SK-N-SH treated with all-trans-retinoic acid at 6 μM for 48 hours (cell line): Measurements from ENCODE around the gene GRID1.

Source experiments
- ATAC-seq: fragments of 200-7000 bp; cut with Tn5 transposase; 3 replicates; pipeline ENCODE4 v1.9.1; 2020; ENCODE audit warnings: mild to moderate bottlenecking, moderate library complexity
- ARNTL ChIP-seq: fragments of 450-650 bp; formaldehyde crosslinking; IDR thresholded peaks from 2 replicates; pipeline ENCODE4 v1.5.0; 2020; ENCODE audit warnings: low read depth, mild to moderate bottlenecking, moderate library complexity, borderline replicate concordance
- BACH2 ChIP-seq: fragments of 250-450 bp; sonication (Bioruptor Pico); IDR thresholded peaks from 2 replicates; pipeline ENCODE4 v1.9.0; 2021; ENCODE audit warnings: mild to moderate bottlenecking, borderline replicate concordance
- CSDC2 ChIP-seq: fragments of 250-450 bp; sonication (Bioruptor Pico); IDR thresholded peaks from 2 replicates; pipeline ENCODE4 v1.5.0; 2020; ENCODE audit warnings: mild to moderate bottlenecking, moderate library complexity
- ESRRG ChIP-seq: fragments of 250-450 bp; sonication (Bioruptor Pico); IDR thresholded peaks from 2 replicates; pipeline ENCODE4 v1.6.1; 2021; ENCODE audit warnings: mild to moderate bottlenecking
- GLIS3 ChIP-seq: fragments of 250-450 bp; sonication (Bioruptor Pico); IDR thresholded peaks from 2 replicates; pipeline ENCODE4 v1.5.0; 2020; ENCODE audit warnings: mild to moderate bottlenecking, moderate library complexity
- ISL1 ChIP-seq: fragments of 250-450 bp; sonication (Bioruptor Pico); IDR thresholded peaks from 2 replicates; pipeline ENCODE4 v2.1.2; 2022; ENCODE audit warnings: mild to moderate bottlenecking, moderate library complexity
- OSR1 ChIP-seq: fragments of 250-450 bp; sonication (Bioruptor Pico); IDR thresholded peaks from 2 replicates; pipeline ENCODE4 v1.8.0; 2022; ENCODE audit warnings: moderate library complexity, mild to moderate bottlenecking, inconsistent platforms
- PPARA ChIP-seq: fragments of 250-450 bp; sonication (Bioruptor Pico); IDR thresholded peaks from 2 replicates; pipeline ENCODE4 v1.5.0; 2020; ENCODE audit warnings: mild to moderate bottlenecking, borderline replicate concordance
- RARB ChIP-seq: fragments of 250-450 bp; sonication (Bioruptor Pico); IDR thresholded peaks from 2 replicates; pipeline ENCODE4 v1.8.0; 2021; ENCODE audit warnings: mild to moderate bottlenecking, moderate library complexity
- SNAI2 ChIP-seq: fragments of 250-450 bp; sonication (Bioruptor Pico); IDR thresholded peaks from 2 replicates; pipeline ENCODE4 v1.5.0; 2020; ENCODE audit warnings: mild to moderate bottlenecking, moderate library complexity
- TCF4 ChIP-seq: fragments of 250-450 bp; sonication (Bioruptor Pico); IDR thresholded peaks from 2 replicates; pipeline ENCODE4 v1.8.0; 2021; ENCODE audit warnings: mild to moderate bottlenecking, moderate library complexity, borderline replicate concordance
- TOX ChIP-seq: fragments of 250-450 bp; sonication (Bioruptor Pico); IDR thresholded peaks from 2 replicates; pipeline ENCODE4 v1.8.0; 2021; ENCODE audit warnings: mild to moderate bottlenecking, moderate library complexity, borderline replicate concordance
- ZC3H10 ChIP-seq: fragments of 250-450 bp; sonication (Bioruptor Pico); IDR thresholded peaks from 2 replicates; pipeline ENCODE4 v1.5.1; 2021; ENCODE audit warnings: mild to moderate bottlenecking, moderate library complexity
- ZFP3 ChIP-seq: fragments of 250-450 bp; sonication (Bioruptor Pico); IDR thresholded peaks from 2 replicates; pipeline ENCODE4 v1.5.0; 2020; ENCODE audit warnings: mild to moderate bottlenecking, moderate library complexity
- ZFP30 ChIP-seq: fragments of 450-650 bp; formaldehyde crosslinking; IDR thresholded peaks from 2 replicates; pipeline ENCODE4 v1.5.0; 2022; ENCODE audit warnings: mild to moderate bottlenecking, moderate library complexity
- ZNF565 ChIP-seq: fragments of 450-650 bp; formaldehyde crosslinking; conservative IDR thresholded peaks from 2 replicates; pipeline ENCODE4 v1.5.0; 2020; ENCODE audit warnings: low read depth, mild to moderate bottlenecking, moderate library complexity
- ZNF70 ChIP-seq: fragments of 450-650 bp; formaldehyde crosslinking; IDR thresholded peaks from 2 replicates; pipeline ENCODE4 v1.5.0; 2020; ENCODE audit warnings: mild to moderate bottlenecking, moderate library complexity
- ZNF8 ChIP-seq: fragments of 450-650 bp; formaldehyde crosslinking; IDR thresholded peaks from 2 replicates; pipeline ENCODE4 v1.5.0; 2020; ENCODE audit warnings: mild to moderate bottlenecking, moderate library complexity
- TF ChIP-seq, protein P1 (sequence below): fragments of 250-450 bp; sonication (Bioruptor Pico); IDR thresholded peaks from 2 replicates; pipeline ENCODE4 v1.8.0; 2020; ENCODE audit warnings: mild to moderate bottlenecking, moderate library complexity, borderline replicate concordance
- TF ChIP-seq, protein P2 (sequence below): fragments of 250-450 bp; sonication (Bioruptor Pico); IDR thresholded peaks from 2 replicates; pipeline ENCODE4 v1.5.1; 2020; ENCODE audit warnings: low read depth, mild to moderate bottlenecking, moderate library complexity
- TF ChIP-seq, protein P3 (sequence below): fragments of 250-450 bp; sonication (Bioruptor Pico); IDR thresholded peaks from 2 replicates; pipeline ENCODE4 v1.5.1; 2021; ENCODE audit warnings: mild to moderate bottlenecking, moderate library complexity
- TF ChIP-seq, protein P4 (sequence below): fragments of 250-450 bp; sonication (Bioruptor Pico); IDR thresholded peaks from 2 replicates; pipeline ENCODE4 v1.5.0; 2020; ENCODE audit warnings: mild to moderate bottlenecking, moderate library complexity
- TF ChIP-seq, protein P5 (sequence below): fragments of 250-450 bp; sonication (Bioruptor Pico); IDR thresholded peaks from 2 replicates; pipeline ENCODE4 v1.8.0; 2021; ENCODE audit warnings: low read depth, mild to moderate bottlenecking, moderate library complexity, borderline replicate concordance

The GRID1 gene

DNA sequence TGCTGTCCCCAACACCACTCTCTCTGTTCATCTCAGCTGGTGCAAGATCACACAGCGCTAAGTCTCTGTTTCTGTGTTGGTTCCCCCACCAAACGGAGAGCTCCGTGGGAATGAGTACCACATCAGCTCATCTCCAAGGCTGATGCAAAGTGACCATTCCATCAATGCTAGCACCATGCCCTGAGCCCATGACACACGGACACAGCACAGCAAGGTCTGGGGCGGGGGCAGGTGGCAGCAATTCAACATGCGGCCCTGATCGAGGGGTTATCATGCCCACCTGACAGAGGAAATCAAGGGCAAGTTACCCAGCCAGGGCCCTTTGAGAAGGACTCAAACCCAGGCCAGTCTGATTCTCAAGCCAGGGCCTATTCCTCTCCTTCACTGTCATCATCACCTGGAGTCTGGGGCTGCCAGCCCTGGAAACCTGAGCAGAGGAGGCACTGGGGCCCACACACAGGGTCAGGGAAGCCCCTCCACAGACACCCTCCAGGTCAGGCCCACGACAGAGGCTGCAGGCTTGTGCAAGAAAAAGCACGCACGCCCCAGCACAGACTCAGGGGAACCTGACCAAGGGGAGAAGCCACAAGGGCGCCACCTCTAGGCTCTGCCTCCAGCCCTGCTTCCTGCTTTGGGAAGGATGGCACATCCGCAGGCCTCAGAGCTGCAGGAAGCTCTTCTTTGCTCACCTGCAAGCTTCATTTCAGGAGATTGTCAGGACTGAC, 74.8 kb downstream of the GRID1 start:
- TF ChIP-seq ISL1 (CRISPR knock-in tag) (no peak), OSR1 (no peak), GLIS3 (CRISPR knock-in tag) (no peak), ZFP30 (CRISPR knock-in tag) (no peak), BACH2 (CRISPR knock-in tag) (no peak), ZNF8 (CRISPR knock-in tag) (no peak), TCF4 (CRISPR knock-in tag) (no peak), CSDC2 (CRISPR knock-in tag) (no peak), ARNTL (no peak), ZNF565 (CRISPR knock-in tag) (no peak)
- TF ChIP-seq, protein P1, sequence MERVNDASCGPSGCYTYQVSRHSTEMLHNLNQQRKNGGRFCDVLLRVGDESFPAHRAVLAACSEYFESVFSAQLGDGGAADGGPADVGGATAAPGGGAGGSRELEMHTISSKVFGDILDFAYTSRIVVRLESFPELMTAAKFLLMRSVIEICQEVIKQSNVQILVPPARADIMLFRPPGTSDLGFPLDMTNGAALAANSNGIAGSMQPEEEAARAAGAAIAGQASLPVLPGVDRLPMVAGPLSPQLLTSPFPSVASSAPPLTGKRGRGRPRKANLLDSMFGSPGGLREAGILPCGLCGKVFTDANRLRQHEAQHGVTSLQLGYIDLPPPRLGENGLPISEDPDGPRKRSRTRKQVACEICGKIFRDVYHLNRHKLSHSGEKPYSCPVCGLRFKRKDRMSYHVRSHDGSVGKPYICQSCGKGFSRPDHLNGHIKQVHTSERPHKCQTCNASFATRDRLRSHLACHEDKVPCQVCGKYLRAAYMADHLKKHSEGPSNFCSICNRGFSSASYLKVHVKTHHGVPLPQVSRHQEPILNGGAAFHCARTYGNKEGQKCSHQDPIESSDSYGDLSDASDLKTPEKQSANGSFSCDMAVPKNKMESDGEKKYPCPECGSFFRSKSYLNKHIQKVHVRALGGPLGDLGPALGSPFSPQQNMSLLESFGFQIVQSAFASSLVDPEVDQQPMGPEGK, result no peak
- TF ChIP-seq, protein P2, sequence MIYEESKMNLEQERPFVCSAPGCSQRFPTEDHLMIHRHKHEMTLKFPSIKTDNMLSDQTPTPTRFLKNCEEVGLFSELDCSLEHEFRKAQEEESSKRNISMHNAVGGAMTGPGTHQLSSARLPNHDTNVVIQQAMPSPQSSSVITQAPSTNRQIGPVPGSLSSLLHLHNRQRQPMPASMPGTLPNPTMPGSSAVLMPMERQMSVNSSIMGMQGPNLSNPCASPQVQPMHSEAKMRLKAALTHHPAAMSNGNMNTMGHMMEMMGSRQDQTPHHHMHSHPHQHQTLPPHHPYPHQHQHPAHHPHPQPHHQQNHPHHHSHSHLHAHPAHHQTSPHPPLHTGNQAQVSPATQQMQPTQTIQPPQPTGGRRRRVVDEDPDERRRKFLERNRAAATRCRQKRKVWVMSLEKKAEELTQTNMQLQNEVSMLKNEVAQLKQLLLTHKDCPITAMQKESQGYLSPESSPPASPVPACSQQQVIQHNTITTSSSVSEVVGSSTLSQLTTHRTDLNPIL (CRISPR knock-in tag), result no peak
- no peak for ATAC-seq

DNA sequence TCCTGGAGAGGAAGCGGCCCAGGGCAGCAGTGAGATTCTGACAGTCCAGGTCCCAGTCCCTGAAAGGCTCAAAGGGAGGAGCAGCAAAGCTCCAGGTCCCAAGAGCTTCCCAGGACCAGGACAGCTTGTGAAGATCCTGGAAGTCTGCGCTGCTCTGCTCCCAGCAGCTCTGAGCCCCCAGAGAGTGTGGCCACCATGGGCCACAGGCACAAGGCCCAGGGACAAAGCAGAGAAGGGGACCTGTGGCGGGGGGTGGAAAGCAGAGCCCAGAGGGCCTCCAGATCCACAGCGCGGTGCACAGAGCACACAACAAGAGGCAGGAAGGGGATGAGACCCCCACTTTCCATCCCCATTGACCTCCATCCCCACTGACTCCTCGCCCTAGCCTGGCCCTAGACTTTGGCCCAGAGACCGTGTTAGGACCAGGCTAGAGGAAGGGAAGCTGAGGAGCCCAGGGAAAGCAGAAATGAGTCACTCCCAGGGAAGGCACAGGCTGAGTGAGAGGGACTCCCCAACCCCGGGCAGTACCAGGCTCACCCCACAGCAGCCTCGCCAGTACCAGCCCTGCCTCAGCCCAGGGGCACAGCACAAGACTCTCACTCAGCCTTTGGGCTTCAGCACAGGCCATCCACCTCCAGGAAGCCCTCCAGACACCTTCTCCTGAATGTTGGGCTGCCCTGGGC, 75.5 kb downstream of the GRID1 start:
- no peak for ATAC-seq

DNA sequence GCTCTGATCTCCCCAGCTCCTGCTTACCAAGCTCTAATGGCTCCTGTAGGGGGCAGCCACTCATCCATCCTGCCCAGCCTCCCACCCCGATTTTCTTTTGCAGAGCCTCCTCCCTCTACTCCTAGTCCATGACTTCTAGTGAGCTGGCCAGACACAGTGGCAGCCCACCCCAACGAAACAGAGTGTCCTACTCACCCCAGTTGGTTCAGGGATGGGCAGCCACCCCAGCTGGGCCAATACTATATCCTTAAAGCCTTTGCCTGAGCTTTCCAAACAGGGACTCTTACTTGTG, 77.1 kb downstream of the GRID1 start:
- TF ChIP-seq PPARA (no peak), OSR1 (no peak), ARNTL (no peak), ZNF70 (CRISPR knock-in tag) (no peak), RARB (no peak), SNAI2 (no peak), ZFP3 (CRISPR knock-in tag) (no peak), TCF4 (CRISPR knock-in tag) (no peak), BACH2 (CRISPR knock-in tag) (no peak), ISL1 (CRISPR knock-in tag) (no peak), ZNF565 (CRISPR knock-in tag) (no peak), ESRRG (CRISPR knock-in tag) (no peak), ZFP30 (CRISPR knock-in tag) (no peak), ZNF8 (CRISPR knock-in tag) (no peak), TOX (CRISPR knock-in tag) (no peak), CSDC2 (CRISPR knock-in tag) (no peak), ZC3H10 (CRISPR knock-in tag) (no peak)
- TF ChIP-seq, protein P3, sequence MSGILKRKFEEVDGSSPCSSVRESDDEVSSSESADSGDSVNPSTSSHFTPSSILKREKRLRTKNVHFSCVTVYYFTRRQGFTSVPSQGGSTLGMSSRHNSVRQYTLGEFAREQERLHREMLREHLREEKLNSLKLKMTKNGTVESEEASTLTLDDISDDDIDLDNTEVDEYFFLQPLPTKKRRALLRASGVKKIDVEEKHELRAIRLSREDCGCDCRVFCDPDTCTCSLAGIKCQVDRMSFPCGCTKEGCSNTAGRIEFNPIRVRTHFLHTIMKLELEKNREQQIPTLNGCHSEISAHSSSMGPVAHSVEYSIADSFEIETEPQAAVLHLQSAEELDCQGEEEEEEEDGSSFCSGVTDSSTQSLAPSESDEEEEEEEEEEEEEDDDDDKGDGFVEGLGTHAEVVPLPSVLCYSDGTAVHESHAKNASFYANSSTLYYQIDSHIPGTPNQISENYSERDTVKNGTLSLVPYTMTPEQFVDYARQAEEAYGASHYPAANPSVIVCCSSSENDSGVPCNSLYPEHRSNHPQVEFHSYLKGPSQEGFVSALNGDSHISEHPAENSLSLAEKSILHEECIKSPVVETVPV, result no peak
- TF ChIP-seq, protein P4, sequence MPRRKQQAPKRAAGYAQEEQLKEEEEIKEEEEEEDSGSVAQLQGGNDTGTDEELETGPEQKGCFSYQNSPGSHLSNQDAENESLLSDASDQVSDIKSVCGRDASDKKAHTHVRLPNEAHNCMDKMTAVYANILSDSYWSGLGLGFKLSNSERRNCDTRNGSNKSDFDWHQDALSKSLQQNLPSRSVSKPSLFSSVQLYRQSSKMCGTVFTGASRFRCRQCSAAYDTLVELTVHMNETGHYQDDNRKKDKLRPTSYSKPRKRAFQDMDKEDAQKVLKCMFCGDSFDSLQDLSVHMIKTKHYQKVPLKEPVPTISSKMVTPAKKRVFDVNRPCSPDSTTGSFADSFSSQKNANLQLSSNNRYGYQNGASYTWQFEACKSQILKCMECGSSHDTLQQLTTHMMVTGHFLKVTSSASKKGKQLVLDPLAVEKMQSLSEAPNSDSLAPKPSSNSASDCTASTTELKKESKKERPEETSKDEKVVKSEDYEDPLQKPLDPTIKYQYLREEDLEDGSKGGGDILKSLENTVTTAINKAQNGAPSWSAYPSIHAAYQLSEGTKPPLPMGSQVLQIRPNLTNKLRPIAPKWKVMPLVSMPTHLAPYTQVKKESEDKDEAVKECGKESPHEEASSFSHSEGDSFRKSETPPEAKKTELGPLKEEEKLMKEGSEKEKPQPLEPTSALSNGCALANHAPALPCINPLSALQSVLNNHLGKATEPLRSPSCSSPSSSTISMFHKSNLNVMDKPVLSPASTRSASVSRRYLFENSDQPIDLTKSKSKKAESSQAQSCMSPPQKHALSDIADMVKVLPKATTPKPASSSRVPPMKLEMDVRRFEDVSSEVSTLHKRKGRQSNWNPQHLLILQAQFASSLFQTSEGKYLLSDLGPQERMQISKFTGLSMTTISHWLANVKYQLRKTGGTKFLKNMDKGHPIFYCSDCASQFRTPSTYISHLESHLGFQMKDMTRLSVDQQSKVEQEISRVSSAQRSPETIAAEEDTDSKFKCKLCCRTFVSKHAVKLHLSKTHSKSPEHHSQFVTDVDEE, result no peak
- TF ChIP-seq, protein P2 (CRISPR knock-in tag), result no peak
- no peak for ATAC-seq

More for the DNA sequence above, 75.5 kb downstream of the GRID1 start:
- TF ChIP-seq RARB (no peak), ZC3H10 (CRISPR knock-in tag) (no peak), PPARA (no peak)
- TF ChIP-seq, protein P2 (CRISPR knock-in tag), result no peak
- TF ChIP-seq, protein P5, sequence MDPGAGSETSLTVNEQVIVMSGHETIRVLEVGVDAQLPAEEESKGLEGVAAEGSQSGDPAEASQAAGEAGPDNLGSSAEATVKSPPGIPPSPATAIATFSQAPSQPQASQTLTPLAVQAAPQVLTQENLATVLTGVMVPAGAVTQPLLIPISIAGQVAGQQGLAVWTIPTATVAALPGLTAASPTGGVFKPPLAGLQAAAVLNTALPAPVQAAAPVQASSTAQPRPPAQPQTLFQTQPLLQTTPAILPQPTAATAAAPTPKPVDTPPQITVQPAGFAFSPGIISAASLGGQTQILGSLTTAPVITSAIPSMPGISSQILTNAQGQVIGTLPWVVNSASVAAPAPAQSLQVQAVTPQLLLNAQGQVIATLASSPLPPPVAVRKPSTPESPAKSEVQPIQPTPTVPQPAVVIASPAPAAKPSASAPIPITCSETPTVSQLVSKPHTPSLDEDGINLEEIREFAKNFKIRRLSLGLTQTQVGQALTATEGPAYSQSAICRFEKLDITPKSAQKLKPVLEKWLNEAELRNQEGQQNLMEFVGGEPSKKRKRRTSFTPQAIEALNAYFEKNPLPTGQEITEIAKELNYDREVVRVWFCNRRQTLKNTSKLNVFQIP, result no peak
- TF ChIP-seq, all 23 proteins: peak for 0
